ENCODE results near the gene BUB3. TPM values are rescaled to one million over a fixed set of nuclear protein-coding genes. Genes with fewer than 3 reads are reported as not detected.
A peak's percentile ranks its signal among the peaks of the same experiment; 100 is the strongest.

Gene BUB3
- total and polyA plus RNA-seq, 2 experiments from 2014 or later, result 243 to 272 TPM

- H3F3A ChIP-seq (replicated peaks; ENCODE audit: low read depth), result peaks cover 41% of the 10 kb centered on the region
- H3K27ac ChIP-seq (ENCODE audit: low read depth), result no peak overlapping the region
- TF ChIP-seq EZH2 (IDR thresholded peaks at IDR 0.05; ENCODE audit: low read depth, unreplicated experiment) (peak; percentile 94), EZH2phosphoT487 (IDR thresholded peaks at IDR 0.05; ENCODE audit: unreplicated experiment) (peak; percentile 79), CTCF (conservative IDR thresholded peaks at IDR 0.05; ENCODE audit: low read depth in 2 of 2) (peak in 1 of 2 experiments; percentile 27; a peak in 1 of 4 replicates), STAT1 (IDR thresholded peaks at IDR 0.05; ENCODE audit: unreplicated experiment) (no peak), ZNF114 (CRISPR knock-in tag; IDR thresholded peaks at IDR 0.05) (no peak)
- H3K36me3 ChIP-seq (ENCODE audit: insufficient read depth), result no peaks in the 10 kb centered on the region
- no peaks in the 10 kb centered on the region for H3K9me2 ChIP-seq (ENCODE audit: insufficient read depth)
- Mint-ChIP-seq H3K4me3 (peak overlapping the region; percentile 56), H3K4me1 (peaks cover 63% of the 10 kb centered on the region), H3K36me3 (ENCODE audit: low read depth) (peaks cover 7% of the 10 kb centered on the region; the same call in 2 of the 3 replicates), H3K9me3 (peaks cover 8% of the 10 kb centered on the region; the same call in 2 of the 3 replicates), H3K27me3 (ENCODE audit: insufficient read depth, low read depth, poor library complexity) (peaks cover 91% of the 10 kb centered on the region), H3K27ac (no peak overlapping the region)
- peak overlapping the region; percentile 66; the same call in 1 of the 2 replicates for H2AFZ ChIP-seq
- H3K79me2 ChIP-seq (replicated peaks; ENCODE audit: insufficient read depth), result no peaks in the 10 kb centered on the region
- peak; percentile 67 for DNase-seq (ENCODE audit: low spot score)
- peaks cover 69% of the 10 kb centered on the region; the same call in 1 of the 2 replicates for H3K4me1 ChIP-seq (ENCODE audit: insufficient read depth)
- H3K27me3 ChIP-seq (ENCODE audit: insufficient read depth), result peaks cover 100% of the 10 kb centered on the region
- peak overlapping the region; percentile 83 for H3K4me2 ChIP-seq
- H4K20me1 ChIP-seq (replicated peaks; ENCODE audit: insufficient read depth), result peaks cover 14% of the 10 kb centered on the region; the same call in 1 of the 2 replicates
- H3K4me3 ChIP-seq, result peak overlapping the region; percentile 60
- ATAC-seq, result no peak
Measured at GRCh38 chr10:123144697-123145541, 9.3 kb upstream of the BUB3 start.

GRCh38 chr10:123145542-123146012 lies 8.6 kb upstream of the BUB3 start:
- ATAC-seq, result no peak
- DNase-seq (ENCODE audit: low spot score), result peak; percentile 42
- peaks cover 14% of the 10 kb centered on the region; the same call in 1 of the 2 replicates for H4K20me1 ChIP-seq (replicated peaks; ENCODE audit: insufficient read depth)
- no peak overlapping the region for H3K27ac ChIP-seq (ENCODE audit: low read depth)
- H2AFZ ChIP-seq, result no peak overlapping the region
- peaks cover 100% of the 10 kb centered on the region for H3K27me3 ChIP-seq (ENCODE audit: insufficient read depth)
- H3K79me2 ChIP-seq (replicated peaks; ENCODE audit: insufficient read depth), result no peaks in the 10 kb centered on the region
- Mint-ChIP-seq H3K27ac (no peak overlapping the region), H3K4me3 (peak overlapping the region; percentile 56), H3K9me3 (peaks cover 5% of the 10 kb centered on the region; the same call in 2 of the 3 replicates), H3K36me3 (ENCODE audit: low read depth) (peaks cover 14% of the 10 kb centered on the region; the same call in 2 of the 3 replicates), H3K27me3 (ENCODE audit: insufficient read depth, low read depth, poor library complexity) (peaks cover 91% of the 10 kb centered on the region), H3K4me1 (peaks cover 63% of the 10 kb centered on the region)
- H3K36me3 ChIP-seq (ENCODE audit: insufficient read depth), result no peaks in the 10 kb centered on the region
- peak overlapping the region; percentile 60 for H3K4me3 ChIP-seq
- H3K9me2 ChIP-seq (ENCODE audit: insufficient read depth), result no peaks in the 10 kb centered on the region
- peaks cover 70% of the 10 kb centered on the region for H3K4me1 ChIP-seq (ENCODE audit: insufficient read depth)
- peak overlapping the region; percentile 83 for H3K4me2 ChIP-seq
- peaks cover 46% of the 10 kb centered on the region for H3F3A ChIP-seq (replicated peaks; ENCODE audit: low read depth)
- TF ChIP-seq EZH2 (IDR thresholded peaks at IDR 0.05; ENCODE audit: low read depth, unreplicated experiment), result no peak
- TF ChIP-seq ZNF462 (CRISPR knock-in tag; IDR thresholded peaks at IDR 0.05), result no peak
- TF ChIP-seq ETS1 (IDR thresholded peaks at IDR 0.05), result no peak
- no peak for TF ChIP-seq EZH2phosphoT487 (IDR thresholded peaks at IDR 0.05; ENCODE audit: unreplicated experiment)
- no peak for TF ChIP-seq POLR2AphosphoS5 (IDR thresholded peaks at IDR 0.05; ENCODE audit: low read depth)
- no peak for TF ChIP-seq NANOG (IDR thresholded peaks at IDR 0.05; ENCODE audit: borderline replicate concordance)
- TF ChIP-seq CREB1 (CRISPR knock-in tag; IDR thresholded peaks at IDR 0.05; ENCODE audit: low read depth), result no peak
